ACHN (cell line): ENCODE measurements around the gene PLEKHJ1.
"Not testable (repeated sequence)": the region's sequence is repeated elsewhere in the genome, so short reads cannot be mapped to it uniquely, and the experiment has no call there.

Source experiments
- DNase-seq: peaks from one replicate; pipeline ENCODE4 v3.0.0-alpha.2; 2015
- in situ Hi-C: cut with HindIII; loops from 2 replicates; pipeline ENCODE4 v1.10.0; 2017; ENCODE audit warnings: low sequenced_read_pairs, low pct_ligation_motif_present, low pct_unique_long_range_greater_than_20kb

Gene PLEKHJ1

GRCh38 chr19:2212861-2213711 is 23.0 kb downstream of the PLEKHJ1 start:
- in situ Hi-C loops: no loop called here
- no peak for DNase-seq

- in situ Hi-C loops: no loop called here
Observed at GRCh38 chr19:2210987-2211740, 25.0 kb downstream of the PLEKHJ1 start.

GRCh38 chr19:2210206-2210605 is 25.9 kb downstream of the PLEKHJ1 start:
- in situ Hi-C loops: no loop called here
- DNase-seq: no peak

More at GRCh38 chr19:2210987-2211740, 25.0 kb downstream of the PLEKHJ1 start:
- no peak for DNase-seq

GRCh38 chr19:2209408-2209807 is 26.7 kb downstream of the PLEKHJ1 start:
- no peak for DNase-seq
- in situ Hi-C loops: no loop called here

GRCh38 chr19:2208975-2209374 is 27.2 kb downstream of the PLEKHJ1 start:
- DNase-seq: no peak
- in situ Hi-C loops: no loop called here

- in situ Hi-C loops: no loop called here
- DNase-seq: no peak
Observed at GRCh38 chr19:2207991-2208860, 27.9 kb downstream of the PLEKHJ1 start.

GRCh38 chr19:2207008-2207407 is 29.1 kb downstream of the PLEKHJ1 start:
- in situ Hi-C loops: no loop called here
- DNase-seq: no peak

GRCh38 chr19:2202366-2202765 is 33.8 kb downstream of the PLEKHJ1 start:
- DNase-seq: no peak
- in situ Hi-C loops: no loop called here

- no peak for DNase-seq
- in situ Hi-C loops: no loop called here
Observed at GRCh38 chr19:2201473-2202148, 34.5 kb downstream of the PLEKHJ1 start.

GRCh38 chr19:2200624-2201294 is 35.4 kb downstream of the PLEKHJ1 start:
- in situ Hi-C loops, DNase-seq: not testable (repeated sequence)

- no peak for DNase-seq
- in situ Hi-C loops: no loop called here
Observed at GRCh38 chr19:2199861-2200623, 36.1 kb downstream of the PLEKHJ1 start.

GRCh38 chr19:2199215-2199614 is 36.9 kb downstream of the PLEKHJ1 start:
- in situ Hi-C loops: no loop called here
- DNase-seq: no peak

- in situ Hi-C loops: no loop called here
- no peak for DNase-seq
Observed at GRCh38 chr19:2198317-2198716, 37.8 kb downstream of the PLEKHJ1 start.

GRCh38 chr19:2197270-2197669 is 38.9 kb downstream of the PLEKHJ1 start:
- DNase-seq: no peak
- in situ Hi-C loops: no loop called here

GRCh38 chr19:2195914-2196313 is 40.2 kb downstream of the PLEKHJ1 start:
- DNase-seq: no peak
- in situ Hi-C loops: no loop called here

- in situ Hi-C loops: no loop called here
- no peak for DNase-seq
Observed at GRCh38 chr19:2195361-2195760, 40.8 kb downstream of the PLEKHJ1 start.

GRCh38 chr19:2194513-2195078 is 41.5 kb downstream of the PLEKHJ1 start:
- DNase-seq: no peak
- in situ Hi-C loops: no loop called here
